Diencephalon (tissue), 1 donor: ENCODE data around the gene RFX1. TPM values are rescaled to one million over a fixed set of nuclear protein-coding genes. Genes with fewer than 3 reads are reported as not detected.

Experiments used
- total RNA-seq: library from RNA; depleted of rRNA; stranded (reverse); fragments of >200 nt; gene quantifications from one replicate; pipeline ENCODE4 v1.2.3, GENCODE V29; 2014

The RFX1 gene
- total RNA-seq = 4.2 TPM

GRCh38 chr19:14006085-14006765, at the start of gene RFX1:
Gene RFX1 (minus strand): TSS chr19:14006320. CDS start chr19:13993843, 12,477 bp downstream.

DNA sequence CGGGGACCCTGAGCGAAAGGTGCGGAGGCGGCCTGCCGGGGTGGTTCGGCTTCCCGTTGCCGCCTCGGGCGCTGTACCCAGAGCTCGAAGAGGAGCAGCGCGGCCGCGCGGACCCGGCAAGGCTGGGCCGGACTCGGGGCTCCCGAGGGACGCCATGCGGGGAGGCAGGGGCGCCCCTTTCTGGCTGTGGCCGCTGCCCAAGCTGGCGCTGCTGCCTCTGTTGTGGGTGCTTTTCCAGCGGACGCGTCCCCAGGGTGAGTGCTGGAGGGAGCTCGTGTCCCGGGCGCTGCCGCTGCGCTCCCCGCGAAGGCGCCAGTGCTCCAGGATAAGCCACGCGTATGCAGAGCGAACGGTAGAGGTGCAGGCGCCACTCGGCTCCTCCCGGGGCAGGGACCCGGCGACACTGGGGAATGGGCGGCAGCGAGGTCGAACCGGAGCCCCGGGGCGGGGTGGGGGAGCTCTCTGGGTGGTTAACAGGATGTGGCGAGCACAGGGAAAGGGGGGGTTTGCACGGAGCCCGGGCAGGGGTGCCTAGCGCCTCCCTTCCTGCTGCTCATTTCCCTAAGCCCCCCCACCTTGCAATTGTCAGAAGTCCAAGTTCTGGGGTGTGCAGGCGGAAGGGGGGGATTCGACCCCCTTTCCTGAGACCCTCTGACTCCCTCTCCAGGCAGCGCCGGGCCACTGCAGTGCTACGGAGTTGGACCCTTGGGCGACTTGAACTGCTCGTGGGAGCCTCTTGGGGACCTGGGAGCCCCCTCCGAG, 25.8 kb upstream of the RFX1 start, which contains the start of gene IL27RA:
Gene IL27RA (plus strand): TSS at position 44 of the 762 bp plus-strand sequence. CDS start 111 bp downstream, at position 155.

DNA sequence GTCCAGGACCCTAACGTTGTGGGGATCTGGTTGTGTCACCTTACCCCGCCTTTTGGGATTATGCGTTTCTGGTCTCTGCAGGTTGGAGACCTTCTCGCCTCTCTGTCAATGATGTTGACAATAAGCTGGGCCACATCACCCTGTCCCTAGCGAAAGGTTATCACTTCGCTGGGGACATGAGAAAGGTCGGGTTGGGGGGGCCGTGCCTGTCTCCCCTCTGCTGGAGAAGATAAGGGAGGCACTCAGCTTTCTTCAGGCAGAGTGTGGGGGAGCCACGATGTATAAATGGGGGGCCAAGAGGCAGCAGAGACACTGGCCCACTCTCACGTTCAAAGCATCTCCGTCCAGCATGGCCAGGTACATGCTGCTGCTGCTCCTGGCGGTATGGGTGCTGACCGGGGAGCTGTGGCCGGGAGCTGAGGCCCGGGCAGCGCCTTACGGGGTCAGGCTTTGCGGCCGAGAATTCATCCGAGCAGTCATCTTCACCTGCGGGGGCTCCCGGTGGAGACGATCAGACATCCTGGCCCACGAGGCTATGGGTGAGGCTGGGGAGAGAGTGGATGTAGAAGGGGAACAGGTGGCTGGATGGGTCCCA, 21.8 kb upstream of the RFX1 start, which contains the start of gene RLN3:
Gene RLN3 (plus strand): TSS at position 293 of the 595 bp plus-strand sequence. CDS start 57 bp downstream, at position 350.

GRCh38 chr19:13952154-13952930, 53.8 kb downstream of the RFX1 start, which contains the start of gene DCAF15:
Gene DCAF15 (plus strand): TSS chr19:13952509. CDS start chr19:13952513, 4 bp downstream.

GRCh38 chr19:13938301-13939064, 67.6 kb downstream of the RFX1 start, which contains the start of gene PODNL1:
Gene PODNL1 (minus strand): TSS chr19:13938417. CDS start chr19:13938181, 236 bp downstream.

Other genes starting within 250 kb of the RFX1 start
- 15.5 TPM for gene MRI1, start 241.8 kb downstream of the RFX1 start, total RNA-seq
- gene C19orf53, start 231.9 kb downstream of the RFX1 start, total RNA-seq = 29.3 TPM
- 5.3 TPM for gene ZSWIM4, start 210.9 kb downstream of the RFX1 start, total RNA-seq
- gene NANOS3, start 129.2 kb downstream of the RFX1 start, total RNA-seq = 1.2 TPM
- 11.1 TPM for gene BRME1, start 100.2 kb downstream of the RFX1 start, total RNA-seq
- gene CC2D1A, start 100.1 kb downstream of the RFX1 start, total RNA-seq = 16.8 TPM
- 1.6 TPM for gene PODNL1, start 67.9 kb downstream of the RFX1 start, total RNA-seq
- 10.6 TPM for gene DCAF15, start 53.8 kb downstream of the RFX1 start, total RNA-seq
- not detected for gene RLN3, start 21.8 kb upstream of the RFX1 start, total RNA-seq
- gene IL27RA, start 25.4 kb upstream of the RFX1 start, total RNA-seq = 3.9 TPM
- gene PALM3, start 55.8 kb upstream of the RFX1 start, total RNA-seq = 6.0 TPM
- gene MISP3, start 66.5 kb upstream of the RFX1 start, total RNA-seq = 1.8 TPM
- not detected for gene C19orf67, start 79.5 kb upstream of the RFX1 start, total RNA-seq
- gene SAMD1, start 84.4 kb upstream of the RFX1 start, total RNA-seq = 26.1 TPM
- gene PRKACA, start 111.4 kb upstream of the RFX1 start, total RNA-seq = 60.7 TPM
- 1.6 TPM for gene ASF1B, start 130.3 kb upstream of the RFX1 start, total RNA-seq
- 95.7 TPM for gene ADGRL1, start 199.8 kb upstream of the RFX1 start, total RNA-seq